HG03571 (cell line): ENCODE results near the gene ACKR1.
A peak's percentile ranks its signal among the peaks of the same experiment; 100 is the strongest.

Source experiments
- ATAC-seq: cut with Tn5 transposase; IDR thresholded peaks from one replicate; pipeline ENCODE4 v1.9.1; 2021; ENCODE audit not compliant: unreplicated experiment

Gene ACKR1, protein sequence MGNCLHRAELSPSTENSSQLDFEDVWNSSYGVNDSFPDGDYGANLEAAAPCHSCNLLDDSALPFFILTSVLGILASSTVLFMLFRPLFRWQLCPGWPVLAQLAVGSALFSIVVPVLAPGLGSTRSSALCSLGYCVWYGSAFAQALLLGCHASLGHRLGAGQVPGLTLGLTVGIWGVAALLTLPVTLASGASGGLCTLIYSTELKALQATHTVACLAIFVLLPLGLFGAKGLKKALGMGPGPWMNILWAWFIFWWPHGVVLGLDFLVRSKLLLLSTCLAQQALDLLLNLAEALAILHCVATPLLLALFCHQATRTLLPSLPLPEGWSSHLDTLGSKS

DNA sequence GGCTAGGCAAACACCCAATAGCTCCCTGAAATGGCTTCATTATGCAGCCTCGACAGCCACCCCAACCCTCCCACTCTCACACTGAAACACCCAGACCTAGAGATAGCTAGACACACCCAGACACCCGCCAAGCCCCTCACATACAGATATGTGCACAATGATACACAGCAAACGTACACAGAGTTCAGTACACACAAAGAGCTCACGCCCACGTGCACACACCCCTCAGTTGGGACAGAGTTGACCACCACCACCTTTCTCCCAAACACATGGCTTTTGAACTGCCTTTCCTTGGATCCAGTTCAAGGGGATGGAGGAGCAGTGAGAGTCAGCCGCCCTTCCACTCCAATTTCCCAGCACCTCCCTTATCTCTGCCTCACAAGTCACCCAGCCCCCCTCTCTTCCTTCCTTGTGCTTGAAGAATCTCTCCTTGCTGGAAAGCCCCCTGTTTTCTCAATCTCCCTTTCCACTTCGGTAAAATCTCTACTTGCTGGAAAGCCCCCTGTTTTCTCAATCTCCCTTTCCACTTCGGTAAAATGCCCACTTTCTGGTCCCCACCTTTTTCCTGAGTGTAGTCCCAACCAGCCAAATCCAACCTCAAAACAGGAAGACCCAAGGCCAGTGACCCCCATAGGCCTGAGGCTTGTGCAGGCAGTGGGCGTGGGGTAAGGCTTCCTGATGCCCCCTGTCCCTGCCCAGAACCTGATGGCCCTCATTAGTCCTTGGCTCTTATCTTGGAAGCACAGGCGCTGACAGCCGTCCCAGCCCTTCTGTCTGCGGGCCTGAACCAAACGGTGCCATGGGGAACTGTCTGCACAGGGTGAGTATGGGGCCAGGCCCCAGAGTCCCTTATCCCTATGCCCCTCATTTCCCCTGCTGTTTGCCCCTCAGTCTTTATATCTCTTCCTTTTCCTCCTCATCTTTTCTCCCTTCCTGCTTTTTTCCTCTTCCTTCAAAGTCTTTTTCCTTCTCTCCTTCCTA lies at the start of gene ACKR1:
Gene ACKR1, plus strand, starts transcription at position 715 of the 981 bp plus-strand sequence. Its CDS starts 85 bp downstream, at position 800.
- ATAC-seq = no peak

DNA sequence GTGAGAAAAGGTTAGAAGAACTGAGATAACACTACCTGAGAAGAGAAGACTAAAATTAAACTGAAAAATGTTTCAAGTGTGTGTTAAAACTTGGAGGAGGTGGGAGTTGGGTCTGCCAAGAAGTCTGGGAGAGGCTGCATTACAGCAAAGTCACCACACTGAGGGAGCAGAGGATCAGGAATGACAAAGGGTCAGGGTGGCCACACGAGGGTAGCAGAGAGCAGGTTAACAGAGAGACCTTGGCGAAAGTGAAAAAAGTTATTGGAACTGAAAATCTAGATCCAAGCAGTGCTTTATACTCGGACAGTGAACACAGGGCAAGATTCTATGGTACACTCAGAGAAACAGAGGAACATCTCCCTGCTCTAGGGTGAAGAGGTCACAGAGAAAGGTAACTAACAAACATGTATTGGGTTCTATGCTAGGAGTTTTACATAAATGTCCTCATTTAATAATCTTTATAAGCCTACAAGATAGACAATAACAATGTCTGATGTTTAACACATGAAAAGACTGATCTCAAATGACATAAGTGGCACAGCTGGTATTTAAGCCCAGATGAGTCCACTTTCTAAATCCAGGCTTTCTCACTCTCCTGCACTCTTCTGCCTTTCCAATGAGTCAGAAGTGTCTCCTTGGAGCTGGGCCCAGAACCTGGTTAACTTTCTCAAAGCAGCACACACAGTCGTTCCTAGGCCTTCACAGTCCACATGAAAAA lies 43.5 kb upstream of the ACKR1 start:
- peak; percentile 95 for ATAC-seq

DNA sequence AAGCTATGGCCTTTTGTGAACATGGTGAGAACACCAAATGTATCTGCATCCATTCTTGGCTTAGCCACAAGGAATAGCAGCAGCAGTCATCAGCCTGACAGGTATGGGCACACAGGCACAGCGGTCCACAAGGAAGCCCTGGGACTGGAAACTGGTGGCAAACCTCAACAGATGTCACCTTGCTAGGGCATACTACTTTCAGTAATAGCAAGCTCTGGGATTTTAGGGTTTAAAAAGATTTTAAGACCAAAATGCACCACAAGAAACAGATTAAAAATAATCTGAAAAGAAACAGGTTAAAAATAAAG lies 43.0 kb upstream of the ACKR1 start:
- ATAC-seq = no peak

DNA sequence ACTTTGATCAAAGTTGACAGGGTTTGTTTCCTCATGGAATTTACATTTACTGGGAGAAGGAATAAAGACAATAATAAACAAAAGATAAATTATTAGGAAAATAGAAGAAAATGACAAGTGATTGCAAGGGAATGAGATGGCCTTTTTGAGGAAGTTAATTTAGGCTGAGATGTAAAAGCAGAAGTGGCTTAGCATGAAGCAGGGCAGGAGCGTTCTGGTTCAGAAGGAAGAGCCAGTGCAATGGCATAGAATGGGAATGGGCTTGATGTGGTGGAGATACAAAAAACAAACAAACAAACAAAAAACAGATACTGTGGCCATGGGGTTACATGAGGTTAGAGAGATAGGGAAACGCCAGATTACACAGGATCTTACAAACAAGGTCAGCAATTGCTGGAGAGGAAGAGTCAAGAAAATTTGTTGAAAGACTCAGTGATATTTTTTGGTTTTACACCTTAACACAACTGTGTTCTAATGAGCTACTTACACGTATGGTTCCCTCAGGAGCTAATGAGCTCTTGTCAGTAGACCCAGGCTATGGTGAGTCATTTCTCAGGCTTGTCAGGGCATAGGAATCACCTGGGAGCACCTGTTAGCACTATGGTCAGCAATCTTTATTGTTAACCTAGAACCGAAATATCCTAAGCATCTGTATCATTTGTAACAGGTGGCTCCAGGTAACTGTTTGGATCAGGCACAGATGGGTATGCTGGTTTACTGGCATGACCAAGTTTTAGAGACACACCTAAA lies 42.0 kb upstream of the ACKR1 start:
- ATAC-seq = no peak

DNA sequence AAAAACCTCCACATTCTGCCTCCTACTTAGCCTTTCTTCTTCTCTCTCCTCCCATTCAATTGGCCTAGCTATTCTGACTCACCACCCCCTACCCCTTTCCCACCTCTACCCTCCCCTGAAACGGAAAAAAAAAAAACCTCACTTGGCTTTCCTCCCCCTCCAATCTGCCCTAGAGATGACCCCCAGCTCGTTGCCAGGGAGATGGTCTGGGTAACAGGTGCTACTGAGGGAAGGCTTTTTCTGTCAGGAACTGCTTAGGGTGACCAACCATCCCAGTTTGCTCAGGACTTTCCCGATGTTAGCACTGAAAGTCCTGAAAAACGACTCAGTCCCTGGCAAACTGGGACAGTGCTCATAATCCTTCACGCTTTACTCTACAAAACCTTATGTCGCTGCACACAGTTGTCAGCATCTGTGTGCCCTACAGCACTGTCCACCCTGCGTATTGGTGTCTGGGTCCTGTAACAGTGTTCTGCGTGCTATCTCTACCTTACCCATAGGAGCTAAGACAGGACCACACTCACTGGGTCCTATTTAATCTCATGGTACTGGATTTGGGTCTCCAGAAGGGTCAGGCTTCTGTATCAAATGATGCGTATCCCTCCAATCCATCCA lies 41.0 kb upstream of the ACKR1 start:
- ATAC-seq = no peak

DNA sequence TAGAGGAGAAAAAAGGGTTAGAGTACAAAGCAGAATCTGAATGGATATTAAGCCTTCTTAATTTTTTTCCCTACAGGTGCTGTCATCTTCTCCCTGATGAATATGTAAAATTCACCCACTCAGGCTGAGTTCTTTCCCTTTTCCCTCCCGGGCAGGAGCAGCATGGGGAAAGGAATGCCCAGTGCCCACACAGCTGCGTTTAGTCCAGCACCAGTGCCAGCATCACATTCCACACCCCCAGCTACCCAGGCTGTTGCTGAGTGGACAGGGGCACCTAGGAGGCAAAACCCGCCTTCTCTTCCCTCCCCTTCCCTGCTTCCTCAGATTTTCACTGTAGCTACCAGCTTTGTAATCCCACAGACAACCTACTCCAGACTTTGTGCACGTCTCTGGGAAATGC lies 36.6 kb upstream of the ACKR1 start:
- no peak for ATAC-seq

DNA sequence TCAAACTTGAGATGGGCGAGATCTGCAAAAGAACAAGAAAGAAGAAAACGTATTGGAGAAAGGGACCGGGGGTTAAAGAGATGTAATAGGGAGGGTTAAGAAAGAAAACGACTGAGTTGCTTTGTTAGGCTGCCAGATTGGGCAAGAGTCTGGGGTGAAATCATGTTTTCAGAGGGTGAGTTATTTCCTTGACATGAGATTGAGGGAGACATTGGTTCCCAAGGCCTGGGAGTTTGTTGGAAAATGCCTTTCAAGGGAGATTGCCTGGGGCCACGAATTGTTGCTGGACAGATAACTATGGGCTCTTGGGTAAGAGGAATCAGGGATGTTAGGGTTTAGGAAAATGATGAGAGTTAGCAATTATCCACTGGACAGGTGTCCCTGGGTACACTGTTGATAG lies 34.0 kb upstream of the ACKR1 start:
- no peak for ATAC-seq

DNA sequence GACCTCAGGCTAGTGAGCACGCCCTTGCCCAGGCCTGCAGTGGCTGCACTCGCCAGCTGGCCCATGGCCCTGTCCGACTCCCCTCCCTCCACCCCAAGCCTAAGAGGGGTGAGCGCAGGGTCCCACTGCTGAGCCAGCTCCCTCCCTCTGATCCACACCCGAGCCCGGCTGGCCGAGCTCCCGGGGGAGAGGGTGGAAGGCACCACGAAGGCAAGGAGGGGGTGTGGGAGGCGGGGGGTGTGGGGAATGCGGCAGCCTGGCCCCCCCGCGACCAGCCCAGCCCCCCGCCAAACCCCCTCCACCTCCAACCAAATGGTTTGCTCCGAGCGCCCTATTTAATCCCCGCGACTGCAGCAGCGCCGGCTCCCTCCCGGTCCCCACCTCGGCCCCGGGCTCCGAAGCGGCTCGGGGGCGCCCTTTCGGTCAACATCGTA lies 33.4 kb upstream of the ACKR1 start, which contains the start of gene CADM3:
Gene CADM3, plus strand, starts transcription at position 362 of the 434 bp plus-strand sequence. CDS start 151 bp downstream, outside the sequence.
- ATAC-seq = no peak

DNA sequence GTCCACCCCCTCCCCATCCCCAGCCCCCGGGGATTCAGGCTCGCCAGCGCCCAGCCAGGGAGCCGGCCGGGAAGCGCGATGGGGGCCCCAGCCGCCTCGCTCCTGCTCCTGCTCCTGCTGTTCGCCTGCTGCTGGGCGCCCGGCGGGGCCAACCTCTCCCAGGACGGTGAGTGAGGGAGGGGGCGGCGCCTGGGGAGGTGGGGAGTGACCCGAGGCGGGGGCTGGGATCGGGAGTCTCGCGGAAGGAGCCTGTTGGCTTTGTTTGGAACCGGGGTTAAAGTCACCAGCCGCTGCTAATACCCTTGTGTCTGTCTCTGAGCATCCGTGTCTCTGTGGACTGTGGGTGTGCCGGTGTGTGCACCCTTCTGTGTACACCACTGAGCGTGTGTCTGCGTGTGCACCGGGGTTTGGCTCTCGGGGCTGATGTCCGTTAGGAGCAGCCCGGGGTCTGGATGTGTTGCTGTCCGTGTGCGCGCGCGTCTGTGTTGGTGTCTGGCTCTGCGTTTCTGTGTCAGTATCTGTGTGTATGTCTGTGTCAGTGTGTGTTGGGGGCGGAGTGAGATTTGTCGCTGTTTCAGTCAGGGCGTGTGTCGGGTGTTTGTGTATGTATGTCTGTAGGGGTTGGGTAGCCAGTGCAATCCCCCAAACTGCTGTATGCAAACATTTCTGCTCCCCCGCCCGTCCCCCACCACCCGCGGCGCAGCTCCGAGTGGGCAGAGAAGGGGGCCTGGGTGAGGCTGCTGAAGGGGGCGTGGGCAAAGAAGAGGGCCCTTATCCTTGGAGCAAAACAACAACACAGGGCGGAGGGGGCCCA lies 32.8 kb upstream of the ACKR1 start:
- ATAC-seq = no peak

DNA sequence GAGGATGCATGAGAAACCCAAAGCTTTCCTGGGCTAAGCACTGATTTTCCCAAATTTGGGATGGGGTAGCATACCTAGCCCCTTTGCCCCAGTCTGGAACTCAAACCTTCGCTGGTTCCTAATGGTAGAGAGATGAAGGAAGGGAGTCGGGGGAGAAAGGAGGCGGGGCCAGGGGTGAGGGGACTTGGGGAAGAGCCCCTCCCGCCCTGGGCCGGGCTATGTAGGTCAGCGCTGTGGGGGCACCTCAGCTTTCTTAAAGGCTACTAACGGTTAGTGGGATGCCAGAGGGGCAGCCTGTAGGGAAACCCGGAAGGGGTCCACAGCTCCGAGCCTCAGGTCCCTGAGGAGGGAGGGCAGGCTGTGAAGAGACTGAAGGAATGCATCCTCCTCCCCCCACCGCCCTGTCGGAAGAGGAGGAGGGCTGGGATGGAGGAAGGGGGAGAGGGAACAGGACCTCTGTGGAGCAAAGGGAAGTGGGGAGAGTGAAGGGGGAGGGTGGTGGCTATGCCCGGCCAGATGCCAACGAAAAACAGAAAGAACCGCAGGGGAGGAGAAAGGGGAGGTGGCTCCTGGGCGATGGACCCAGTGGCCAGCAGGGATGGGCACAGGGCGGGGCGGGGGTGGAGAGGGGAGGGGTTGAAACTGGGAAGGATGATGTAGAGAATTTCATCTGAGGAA lies 31.9 kb upstream of the ACKR1 start:
- ATAC-seq = no peak

DNA sequence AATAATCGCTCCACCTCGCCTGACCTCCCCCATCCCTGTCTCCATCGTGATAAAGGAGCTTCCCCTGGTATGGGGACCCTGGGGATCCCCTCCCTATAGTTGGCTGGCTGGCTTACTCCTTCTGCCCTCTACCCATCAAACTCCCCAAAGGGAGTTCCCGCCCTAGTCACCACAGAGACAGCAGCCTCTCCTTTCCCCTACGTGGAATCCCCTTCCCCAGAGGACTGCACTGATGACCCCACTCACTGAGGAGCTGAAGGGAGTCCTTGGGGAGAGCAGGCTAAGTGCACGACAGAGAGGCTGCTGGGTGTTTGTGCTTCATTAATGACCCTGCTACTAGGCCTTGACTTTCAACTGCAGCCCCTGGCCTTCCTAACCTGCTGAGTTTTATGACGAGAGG lies 31.4 kb upstream of the ACKR1 start:
- ATAC-seq = no peak

DNA sequence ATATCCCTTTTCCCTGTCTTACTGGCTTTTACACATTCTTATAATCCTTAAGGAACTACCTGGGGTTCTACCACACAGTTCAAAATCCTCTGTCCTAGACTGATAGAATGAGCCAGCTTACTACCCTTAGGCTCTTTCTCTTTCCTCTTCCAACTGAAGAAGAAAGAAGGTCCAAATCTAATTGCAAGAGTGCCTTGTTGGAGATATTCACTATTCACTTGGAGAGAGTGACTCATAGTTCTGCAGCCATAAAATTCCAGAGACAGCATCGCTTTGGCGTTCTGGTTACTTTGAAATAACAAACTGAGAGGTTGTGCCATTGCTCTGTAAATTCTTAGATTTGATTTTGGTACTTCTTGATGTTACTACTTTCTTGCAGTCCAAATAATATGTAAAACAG lies 29.1 kb upstream of the ACKR1 start:
- ATAC-seq = no peak

DNA sequence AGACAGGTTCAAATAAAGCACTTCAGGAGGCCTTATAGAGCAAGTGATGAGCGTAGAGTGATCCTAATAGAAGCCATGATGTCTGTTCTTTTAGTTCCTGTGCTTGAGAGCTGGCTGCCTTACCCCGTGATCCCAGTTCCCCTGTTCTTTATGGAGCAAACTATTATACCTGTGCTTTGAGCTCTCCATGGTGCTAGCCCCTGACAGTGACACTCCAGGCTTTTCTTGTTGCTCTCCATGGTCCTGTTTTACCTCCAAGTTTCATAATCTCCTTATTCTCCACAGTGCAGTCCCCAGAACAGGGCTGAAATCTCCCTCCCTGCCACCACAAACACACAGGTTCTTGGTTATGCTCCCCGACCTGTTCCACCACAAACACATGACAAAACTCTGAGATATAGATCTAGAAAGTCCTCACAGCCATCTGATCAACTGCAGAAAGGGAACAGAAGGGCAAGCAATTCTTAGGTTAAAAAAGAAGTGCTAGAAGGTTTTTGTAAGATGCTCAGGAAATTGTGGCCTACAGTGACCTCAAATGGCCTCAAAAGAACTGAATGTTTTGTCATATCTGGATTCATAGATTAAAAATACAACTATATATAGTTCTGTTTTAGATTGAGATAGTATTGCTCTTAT lies 27.3 kb upstream of the ACKR1 start:
- ATAC-seq = no peak

DNA sequence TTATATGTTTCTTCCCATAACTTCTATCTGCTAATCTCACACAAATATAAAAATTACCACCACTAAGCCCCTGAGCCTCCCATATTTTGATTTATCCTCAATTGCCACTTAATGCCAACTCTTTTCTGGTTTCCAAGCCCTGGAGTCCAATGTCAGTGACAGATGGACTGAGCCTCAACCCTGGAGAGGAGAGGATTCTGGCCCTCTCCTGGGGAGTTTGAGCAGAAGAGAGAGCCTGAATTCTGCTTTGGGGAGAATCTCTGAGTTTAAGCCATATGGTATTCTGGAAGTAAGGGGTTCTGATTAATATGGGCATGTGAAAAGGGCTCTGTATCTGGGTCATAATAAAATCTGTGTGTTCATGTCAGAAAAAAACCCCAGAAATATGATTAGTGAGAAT lies 24.8 kb upstream of the ACKR1 start:
- no peak for ATAC-seq

DNA sequence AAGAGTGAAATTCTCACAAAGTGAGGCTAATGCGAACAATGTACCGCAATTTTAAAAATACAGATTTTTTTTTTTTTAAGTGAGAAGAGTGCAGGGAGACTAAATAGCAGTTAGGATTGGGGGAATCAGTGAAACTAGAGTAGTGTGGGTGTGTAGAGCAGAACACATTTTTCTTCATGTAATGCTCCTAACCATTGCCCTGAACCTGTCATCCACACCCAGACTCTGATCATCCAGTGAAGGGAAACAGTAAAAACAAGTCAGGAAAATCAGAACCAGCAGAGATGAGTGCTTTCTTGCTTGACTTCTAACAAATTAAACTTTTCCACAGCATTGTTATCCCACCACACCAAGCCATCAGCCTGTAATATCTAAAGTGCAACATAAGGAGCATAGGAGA lies 24.2 kb upstream of the ACKR1 start:
- ATAC-seq = no peak

DNA sequence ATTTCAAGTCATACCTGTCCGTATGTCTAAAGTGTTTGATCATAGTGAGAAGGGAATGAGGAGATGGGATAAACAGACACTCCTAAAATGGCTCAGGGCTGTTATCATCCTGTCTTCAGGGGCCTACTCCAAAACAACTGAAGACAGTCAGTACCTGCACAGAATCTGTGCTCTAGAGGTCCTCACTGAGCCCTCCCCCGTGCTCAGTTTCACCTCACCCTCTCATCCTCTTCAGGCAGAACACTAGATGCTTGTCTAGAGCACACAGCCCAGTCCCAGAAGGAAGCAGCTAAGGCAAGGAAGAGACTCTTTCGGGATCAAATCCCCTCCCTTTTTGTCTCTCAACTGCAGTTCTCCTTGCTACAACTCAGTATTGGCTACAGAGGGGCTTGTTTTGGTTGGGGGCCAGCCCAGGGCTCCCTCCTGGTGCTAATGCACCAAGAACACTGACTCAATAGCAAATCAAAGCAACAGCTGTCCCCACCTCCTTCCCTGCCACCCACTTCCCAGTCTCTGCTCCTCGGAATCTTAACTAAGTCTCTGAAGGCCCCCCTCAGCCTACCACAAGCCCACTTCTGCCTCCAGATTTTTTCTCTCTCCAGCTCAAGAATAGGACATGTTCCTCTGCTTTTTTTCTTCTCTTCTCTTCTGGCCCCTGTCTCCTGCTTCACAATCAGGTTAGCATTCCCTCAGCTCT lies 23.2 kb upstream of the ACKR1 start:
- no peak for ATAC-seq

DNA sequence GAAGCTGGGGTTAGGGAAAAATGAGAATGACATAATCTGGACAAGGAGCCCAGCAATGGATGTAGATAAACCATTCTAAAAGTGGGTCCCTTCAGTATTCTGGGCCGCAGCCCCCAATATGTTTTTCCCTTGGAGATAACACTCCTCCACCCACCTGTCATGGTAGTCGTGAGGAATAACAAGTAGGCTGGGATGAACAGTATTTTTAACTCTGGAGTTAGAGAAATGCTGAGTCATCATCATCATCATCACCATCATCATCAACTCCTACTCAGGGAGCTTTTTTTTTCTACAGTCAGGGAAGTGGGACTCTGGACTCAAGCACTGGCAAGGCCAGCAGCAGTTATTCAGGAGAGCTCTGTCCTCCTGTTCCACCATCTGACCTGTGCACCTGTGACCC lies 20.5 kb upstream of the ACKR1 start:
- no peak for ATAC-seq

DNA sequence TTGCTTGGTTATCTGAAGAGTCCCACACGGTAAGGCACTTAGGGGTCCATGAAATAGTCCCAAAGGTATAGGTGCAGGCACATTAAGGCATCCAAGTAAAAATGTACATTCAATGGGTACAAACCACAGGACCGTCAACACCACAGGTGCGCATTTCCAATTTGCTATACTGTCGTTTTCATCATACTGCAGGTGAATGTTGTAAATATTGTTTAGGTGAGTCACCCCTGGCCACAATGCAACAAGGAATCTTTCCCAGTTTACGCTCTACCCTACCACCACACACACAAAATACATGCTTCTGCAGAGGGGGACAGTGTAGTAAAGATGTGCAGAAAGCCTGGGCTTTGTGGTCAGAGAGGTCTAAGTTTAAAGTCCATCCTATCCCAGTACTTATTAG lies 19.6 kb upstream of the ACKR1 start:
- no peak for ATAC-seq
